IPS-11a (cell line): ENCODE data around the gene MEGF10.

Source experiments
- H3K4me3 ChIP-seq: one replicate; pipeline ENCODE4 v1.5.1; 2013; ENCODE audit warnings: low read depth, low read length, control low read depth

The MEGF10 gene

GRCh38 chr5:127367029-127367428 is 76.4 kb downstream of the MEGF10 start:
- H3K4me3 ChIP-seq: no peak overlapping the region

DNA sequence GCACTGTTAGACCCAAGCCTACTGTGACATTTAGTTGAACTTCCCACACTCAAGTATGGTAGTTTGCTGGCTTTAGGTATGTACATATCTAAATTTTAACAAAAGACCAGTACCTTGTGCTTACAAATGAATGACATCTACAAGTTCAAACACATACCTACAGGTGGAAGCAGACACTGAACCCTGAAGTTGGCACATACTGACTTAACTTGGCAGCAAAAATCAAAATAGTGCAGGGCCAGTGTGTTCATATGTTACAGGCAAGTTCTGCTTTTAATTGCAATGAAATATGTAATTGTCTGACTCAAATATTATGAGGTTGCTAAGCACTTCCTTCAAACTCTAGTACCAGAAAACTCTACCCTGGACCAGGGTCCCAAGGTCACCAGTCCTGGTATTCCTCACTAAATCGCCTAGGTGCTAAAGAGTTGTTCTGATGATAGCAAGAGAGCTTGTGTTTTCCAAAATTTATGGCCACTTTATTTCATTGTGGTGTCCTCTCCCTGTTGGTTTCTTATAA is 77.4 kb downstream of the MEGF10 start:
- H3K4me3 ChIP-seq: no peak overlapping the region

GRCh38 chr5:127369796-127370195 is 79.2 kb downstream of the MEGF10 start:
- H3K4me3 ChIP-seq: no peak overlapping the region

- H3K4me3 ChIP-seq: no peak overlapping the region
Measured at GRCh38 chr5:127370631-127371030, 80.0 kb downstream of the MEGF10 start.

- H3K4me3 ChIP-seq: no peak overlapping the region
Measured at GRCh38 chr5:127373858-127374491, 83.4 kb downstream of the MEGF10 start.

- no peak overlapping the region for H3K4me3 ChIP-seq
Measured at GRCh38 chr5:127375124-127375523, 84.5 kb downstream of the MEGF10 start.

DNA sequence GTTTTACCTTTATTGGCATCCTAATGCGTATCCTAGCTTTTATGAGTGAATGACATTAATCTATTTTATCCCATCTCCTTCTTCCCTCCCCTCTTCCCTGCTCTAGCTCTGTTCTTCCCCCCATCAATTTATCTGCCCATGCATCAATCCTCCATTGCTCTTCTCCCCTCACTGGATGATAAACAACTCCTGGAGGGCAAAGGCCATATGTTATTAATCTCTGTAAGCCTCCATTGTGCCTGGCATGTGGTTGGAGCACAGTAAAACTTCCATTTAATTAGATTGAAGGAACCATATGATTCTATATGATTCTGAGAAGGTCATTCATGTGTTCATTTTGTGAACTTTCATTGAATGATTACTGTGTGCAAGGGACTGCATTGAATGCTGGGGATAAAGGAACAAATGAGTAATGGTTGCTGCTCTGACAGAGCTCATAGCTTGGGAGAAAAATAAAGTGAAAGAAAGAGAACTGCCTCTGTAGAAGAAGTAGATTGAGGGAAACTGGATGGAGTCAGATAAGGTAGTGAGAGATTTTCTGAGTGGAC is 85.0 kb downstream of the MEGF10 start:
- H3K4me3 ChIP-seq: no peak overlapping the region

GRCh38 chr5:127377651-127378050 is 87.1 kb downstream of the MEGF10 start:
- H3K4me3 ChIP-seq: no peak overlapping the region

DNA sequence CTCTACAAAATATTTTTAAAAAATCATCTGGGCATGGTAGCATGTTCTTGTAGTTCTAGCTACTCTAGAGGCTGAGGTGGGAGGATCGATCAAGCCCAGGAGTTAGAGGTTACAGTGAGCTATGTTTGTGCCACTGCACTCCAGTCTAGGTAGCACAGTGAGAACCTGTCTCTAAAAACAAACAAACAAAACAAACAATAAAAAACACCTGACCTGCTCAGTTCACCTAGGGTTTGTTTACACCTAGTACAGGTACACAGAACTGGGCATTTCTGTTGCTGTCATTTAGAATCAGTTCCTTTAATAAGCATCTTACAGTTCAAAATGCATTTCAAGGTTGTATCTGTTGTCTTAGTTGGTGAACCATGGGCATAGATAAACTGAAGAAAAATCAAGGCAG is 95.3 kb downstream of the MEGF10 start:
- H3K4me3 ChIP-seq: no peak overlapping the region

DNA sequence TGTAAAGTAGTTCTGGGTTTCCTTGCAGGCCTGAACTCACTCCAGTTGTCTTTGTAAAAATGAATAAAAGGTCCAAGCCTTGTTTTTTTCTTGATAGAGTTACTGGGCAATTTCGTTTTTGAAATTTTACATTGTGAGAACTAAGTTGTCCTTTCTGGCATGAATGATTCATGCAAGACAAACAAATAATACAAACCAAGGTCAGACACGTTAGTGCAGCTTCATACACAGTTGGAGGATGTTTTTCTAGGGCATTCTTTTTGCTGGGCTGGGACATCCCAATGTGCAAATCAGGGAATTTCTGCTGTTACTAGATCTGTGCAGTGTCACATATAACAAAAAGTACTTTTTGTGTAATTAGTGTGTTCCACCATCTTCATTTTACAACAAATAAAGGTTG is 96.0 kb downstream of the MEGF10 start:
- no peak overlapping the region for H3K4me3 ChIP-seq

DNA sequence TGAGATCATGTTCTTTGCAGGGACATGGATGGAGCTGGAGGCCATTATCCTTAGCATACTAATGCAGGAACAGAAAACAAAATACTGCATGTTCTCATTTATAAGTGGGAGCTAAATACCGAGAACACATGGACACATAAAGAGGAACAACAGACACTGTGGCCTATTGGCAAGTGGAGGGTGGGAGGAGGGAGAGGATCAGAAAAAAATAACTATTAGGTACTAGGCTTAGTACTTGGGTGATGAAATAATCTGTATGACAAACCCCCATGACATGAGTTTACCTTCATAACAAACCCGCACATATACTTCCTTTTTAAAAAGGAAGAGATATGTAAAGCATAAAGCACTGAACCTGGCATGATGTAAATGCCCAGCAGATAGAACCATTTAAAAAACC is 99.0 kb downstream of the MEGF10 start:
- no peak overlapping the region for H3K4me3 ChIP-seq

DNA sequence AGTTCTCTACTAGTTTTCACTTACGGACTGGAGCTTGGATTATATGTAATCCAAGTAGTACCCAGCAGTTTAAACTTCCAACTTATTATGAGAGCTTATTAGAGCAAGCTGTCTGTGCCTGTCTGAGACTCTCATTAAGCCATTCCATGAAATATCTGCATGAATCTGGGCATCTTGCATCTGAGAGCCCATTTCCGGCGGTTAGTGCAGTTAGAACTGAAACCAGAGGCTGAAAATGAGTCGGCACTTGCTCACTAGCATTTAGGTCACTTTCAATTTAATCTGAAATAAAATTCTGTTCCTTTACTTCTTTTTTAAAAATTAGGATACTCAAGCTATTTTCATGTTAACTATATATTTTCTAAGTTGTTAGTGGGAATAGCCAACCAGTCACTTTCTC is 102.2 kb downstream of the MEGF10 start:
- H3K4me3 ChIP-seq: no peak overlapping the region

GRCh38 chr5:127396490-127397155 is 106.0 kb downstream of the MEGF10 start:
- no peak overlapping the region for H3K4me3 ChIP-seq

- no peak overlapping the region for H3K4me3 ChIP-seq
Measured at GRCh38 chr5:127398508-127398907, 107.9 kb downstream of the MEGF10 start.

- H3K4me3 ChIP-seq: no peak overlapping the region
Measured at GRCh38 chr5:127399068-127399467, 108.5 kb downstream of the MEGF10 start.

DNA sequence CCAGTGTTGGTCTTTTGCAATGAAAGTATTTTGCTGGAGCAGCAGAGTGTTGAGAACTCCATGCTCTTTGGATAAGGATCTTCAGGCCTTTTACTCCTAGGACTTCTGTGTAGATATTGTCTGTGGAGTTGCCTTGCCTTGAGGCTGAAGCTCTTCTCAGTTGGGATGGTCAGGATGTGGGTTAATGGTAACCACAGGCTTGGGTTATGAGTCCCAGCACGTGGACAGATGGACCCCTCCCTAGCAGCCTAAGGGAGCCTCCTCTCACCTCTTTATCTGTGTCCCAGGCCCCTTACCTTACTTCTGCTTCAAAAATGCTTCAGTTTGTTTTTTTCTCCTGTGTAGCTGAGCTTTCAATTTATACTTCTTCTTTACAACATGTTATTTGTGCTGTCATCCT is 109.9 kb downstream of the MEGF10 start:
- no peak overlapping the region for H3K4me3 ChIP-seq

DNA sequence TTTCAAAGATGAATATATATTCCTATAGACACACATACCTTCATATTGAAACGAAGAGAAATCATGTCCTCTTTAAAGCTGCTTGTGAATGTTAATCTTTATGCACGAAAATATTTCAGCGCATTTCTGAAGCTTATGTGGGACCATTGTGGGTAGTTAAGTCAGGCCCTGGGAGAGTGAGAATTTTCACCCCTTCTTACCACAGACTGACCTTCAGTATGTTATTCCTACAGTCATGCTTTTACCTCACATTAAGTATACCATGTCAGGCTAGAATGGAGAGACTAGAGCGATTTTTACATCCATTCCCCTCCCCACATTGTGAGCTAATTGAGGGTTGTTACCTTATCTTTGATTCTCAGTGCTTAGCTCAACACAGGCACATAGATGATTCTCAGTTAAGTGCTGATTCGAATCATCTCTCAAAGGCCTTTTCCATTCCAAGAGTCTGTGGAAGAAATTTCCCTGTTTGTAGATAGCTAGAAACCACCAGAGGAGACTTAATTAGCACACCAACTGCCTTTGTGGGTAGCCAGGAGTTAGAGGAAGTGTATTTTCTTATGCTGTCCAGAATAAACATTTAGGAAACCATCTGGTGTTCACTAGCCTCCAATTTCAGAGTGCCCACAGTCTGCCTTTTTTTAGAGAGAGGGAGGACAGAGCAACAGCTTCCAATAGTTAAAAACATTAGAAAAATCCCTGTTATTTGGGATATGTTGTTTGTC is 110.5 kb downstream of the MEGF10 start:
- no peak overlapping the region for H3K4me3 ChIP-seq

DNA sequence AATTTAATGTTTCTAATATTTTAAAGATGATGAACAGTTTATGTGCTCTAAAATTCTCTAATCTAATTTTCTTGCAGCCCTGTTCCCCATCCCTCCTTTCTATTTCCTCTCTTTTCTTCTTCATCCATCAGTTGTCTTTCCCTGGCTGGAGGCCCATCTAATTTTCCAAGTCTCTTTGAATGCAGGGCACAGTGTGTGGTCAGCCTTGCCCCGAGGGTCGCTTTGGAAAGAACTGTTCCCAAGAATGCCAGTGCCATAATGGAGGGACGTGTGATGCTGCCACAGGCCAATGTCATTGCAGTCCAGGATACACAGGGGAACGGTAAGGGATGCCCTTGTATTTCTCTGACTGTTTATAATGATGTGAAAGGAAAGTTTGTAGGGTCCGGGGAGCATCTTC is 111.8 kb downstream of the MEGF10 start:
- H3K4me3 ChIP-seq: no peak overlapping the region

DNA sequence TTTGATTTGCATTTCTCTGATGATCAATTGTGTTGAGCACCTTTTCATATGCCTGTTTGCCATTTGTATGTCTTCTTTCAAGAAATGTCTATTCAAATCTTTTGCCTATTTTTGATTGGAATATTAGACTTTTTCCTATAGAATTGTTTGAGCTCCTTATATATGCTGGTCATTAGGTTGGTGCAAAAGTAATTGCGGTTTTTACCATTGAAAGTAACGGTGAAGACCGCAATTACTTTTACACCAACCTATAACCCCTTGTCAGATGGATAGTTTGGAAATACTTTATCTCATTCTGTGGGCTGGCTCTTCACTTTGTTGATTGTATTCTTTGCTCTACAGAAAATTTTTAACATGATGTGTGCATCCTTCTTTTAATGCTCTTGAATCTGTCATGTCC is 113.6 kb downstream of the MEGF10 start:
- no peak overlapping the region for H3K4me3 ChIP-seq

DNA sequence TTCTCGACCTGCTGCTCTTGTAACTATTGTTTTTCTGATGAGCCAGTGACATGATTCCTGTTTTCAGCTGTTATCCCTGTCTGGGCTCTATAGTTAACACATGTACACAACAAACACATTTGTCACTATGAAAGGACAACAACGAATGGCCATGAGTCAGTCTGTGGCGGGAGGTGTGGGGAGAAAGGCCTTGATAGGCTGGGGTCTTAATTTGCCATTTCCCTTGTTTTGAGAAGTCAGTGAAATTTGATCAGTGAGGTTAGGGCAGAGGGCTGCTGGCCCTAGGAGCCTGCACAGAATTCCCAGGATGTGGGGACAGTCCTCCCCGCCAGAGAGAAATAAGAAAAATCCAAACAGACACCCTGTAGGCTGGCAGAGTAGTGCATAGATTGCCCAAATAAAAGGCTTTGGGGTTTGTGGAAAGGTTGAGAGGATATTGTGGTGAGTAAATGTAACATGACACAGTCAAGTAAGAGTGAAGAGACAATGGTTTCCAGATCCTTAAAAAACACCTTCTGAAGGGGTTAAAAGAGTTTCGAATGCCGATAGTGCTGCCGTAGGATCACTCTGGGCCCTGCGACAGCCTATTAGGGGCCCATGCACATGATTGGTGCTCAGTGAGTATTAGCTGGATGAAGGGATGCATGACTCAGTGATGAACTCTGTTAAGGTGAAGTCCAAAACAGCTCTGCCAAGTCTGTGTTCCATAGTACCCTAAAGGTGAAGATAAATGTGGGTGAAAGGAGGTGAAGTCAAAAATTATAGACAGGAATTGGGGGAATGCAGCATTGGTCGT is 115.9 kb downstream of the MEGF10 start:
- H3K4me3 ChIP-seq: no peak overlapping the region
